Prostate gland (tissue), 2 donors: Measurements from ENCODE around the gene PWWP2B. TPM values are rescaled to one million over a fixed set of nuclear protein-coding genes. Genes with fewer than 3 reads are reported as not detected.

Source experiments
- DNase-seq: peaks from one replicate; pipeline ENCODE4 v3.0.0-alpha.2; 2019; ENCODE audit warnings: low spot score
- H3K27ac ChIP-seq, 2 donors: fragments of 200-600 bp; sonication (generic); 2 replicates each; pipeline ENCODE4 v1.5.1; 2017 to 2019
- H3K27me3 ChIP-seq: fragments of 200-600 bp; sonication (generic); replicated peaks from 2 replicates; pipeline ENCODE4 v1.5.1; 2019; ENCODE audit not compliant: insufficient read depth
- H3K36me3 ChIP-seq, 2 donors: fragments of 200-600 bp; sonication (generic); 1 replicate in 1 of 2; 2 replicates in 1 of 2; pipeline versions ENCODE4 v1.5.1 to v1.8.1; 2017 to 2019
- H3K4me1 ChIP-seq: fragments of 200-600 bp; sonication (generic); replicated peaks from 2 replicates; pipeline ENCODE4 v1.5.1; 2019
- H3K4me3 ChIP-seq, 2 donors: fragments of 200-600 bp; sonication (generic); 2 replicates each; pipeline ENCODE4 v1.5.1; 2017 to 2019
- H3K9me3 ChIP-seq: fragments of 200-600 bp; sonication (generic); 2 replicates; pipeline ENCODE4 v1.5.1; 2017
- POLR2A ChIP-seq: fragments of 450-650 bp; IDR thresholded peaks from one replicate; pipeline ENCODE4 v1.6.1; 2016; ENCODE audit warnings: antibody characterized with exemption, mild to moderate bottlenecking
- POLR2AphosphoS5 ChIP-seq: sonication (generic); formaldehyde crosslinking; IDR thresholded peaks from one replicate; pipeline ENCODE4 v1.6.1; 2017; ENCODE audit warnings: antibody characterized with exemption
- WGBS: methylation state at CpG from one replicate; pipeline ENCODE4 v1.1.5; 2018; 5-methylcytosine and 5-hydroxymethylcytosine counted together
- intact Hi-C: fragments of 100-400 bp; cut with DNase I; formaldehyde crosslinking; loops from one replicate; pipeline ENCODE4 v1.14.2; 2022
- total RNA-seq, 2 donors: library from RNA; depleted of rRNA; stranded (reverse); fragments of >200 nt; gene quantifications; one replicate each; pipeline ENCODE4 v1.1.0, GENCODE V29; 2016
- TF ChIP-seq, protein P1 (sequence below), 4 experiments: fragments of 200-600 bp in 2 of 4; fragments of 450-650 bp in 2 of 4; sonication (generic) in 2 of 4; IDR thresholded peaks; 1 replicate in 3 of 4; 2 replicates in 1 of 4; pipeline ENCODE4 v1.5.1; 2016 to 2019; ENCODE audit warnings: antibody characterized with exemption in 4 of 4, mild to moderate bottlenecking in 2 of 4, moderate library complexity in 2 of 4

PWWP2B gene
- total RNA-seq, 2 donors from 2014 or later, result 27.5 to 36.6 TPM

DNA sequence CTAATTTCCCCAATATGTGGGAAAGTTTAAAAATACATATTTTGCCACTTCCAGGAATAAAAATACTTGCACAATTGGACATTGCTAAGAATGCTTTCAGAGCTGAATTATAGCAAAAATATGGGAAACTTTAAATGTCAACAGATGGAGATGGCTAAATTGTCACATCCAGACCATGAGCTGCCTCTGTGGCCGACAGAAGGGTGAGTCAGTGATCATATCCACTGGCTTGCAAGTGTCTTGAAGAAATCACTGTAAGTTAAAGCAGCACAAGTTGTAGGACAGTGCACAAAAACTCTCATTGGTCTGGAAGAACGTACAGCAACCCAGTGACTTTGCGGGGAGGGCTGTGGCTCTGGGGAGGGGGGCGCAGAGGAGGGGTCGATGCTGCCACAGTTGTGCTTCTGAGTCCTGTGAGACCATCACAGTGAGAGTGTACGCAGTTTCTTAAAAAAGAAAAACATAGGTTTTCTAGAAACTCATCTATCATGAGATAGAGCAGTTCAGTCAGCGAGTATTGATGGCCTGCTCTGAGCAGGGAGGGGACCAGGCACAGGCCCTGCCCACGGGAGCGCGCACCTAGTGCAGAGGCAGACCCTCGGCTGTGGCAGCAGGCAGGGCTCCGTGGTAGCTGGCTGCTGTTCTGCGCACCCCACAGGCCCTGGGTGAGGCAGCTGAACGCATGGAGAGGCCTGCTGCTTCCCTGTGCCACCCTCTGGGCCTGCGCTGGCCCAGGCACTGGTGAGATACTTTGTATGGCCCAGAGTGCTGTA is 39.5 kb upstream of the PWWP2B start:
- Histone ChIP-seq H3K27me3 (no peaks in the 10 kb centered on the region), H3K36me3 (no peaks in the 10 kb centered on the region), H3K4me1 (no peaks in the 10 kb centered on the region), H3K9me3 (no peaks in the 10 kb centered on the region), H3K4me3 (no peak overlapping the region), H3K27ac (no peak overlapping the region)
- TF ChIP-seq POLR2AphosphoS5 (no peak), POLR2A (no peak)
- TF ChIP-seq, protein P1, sequence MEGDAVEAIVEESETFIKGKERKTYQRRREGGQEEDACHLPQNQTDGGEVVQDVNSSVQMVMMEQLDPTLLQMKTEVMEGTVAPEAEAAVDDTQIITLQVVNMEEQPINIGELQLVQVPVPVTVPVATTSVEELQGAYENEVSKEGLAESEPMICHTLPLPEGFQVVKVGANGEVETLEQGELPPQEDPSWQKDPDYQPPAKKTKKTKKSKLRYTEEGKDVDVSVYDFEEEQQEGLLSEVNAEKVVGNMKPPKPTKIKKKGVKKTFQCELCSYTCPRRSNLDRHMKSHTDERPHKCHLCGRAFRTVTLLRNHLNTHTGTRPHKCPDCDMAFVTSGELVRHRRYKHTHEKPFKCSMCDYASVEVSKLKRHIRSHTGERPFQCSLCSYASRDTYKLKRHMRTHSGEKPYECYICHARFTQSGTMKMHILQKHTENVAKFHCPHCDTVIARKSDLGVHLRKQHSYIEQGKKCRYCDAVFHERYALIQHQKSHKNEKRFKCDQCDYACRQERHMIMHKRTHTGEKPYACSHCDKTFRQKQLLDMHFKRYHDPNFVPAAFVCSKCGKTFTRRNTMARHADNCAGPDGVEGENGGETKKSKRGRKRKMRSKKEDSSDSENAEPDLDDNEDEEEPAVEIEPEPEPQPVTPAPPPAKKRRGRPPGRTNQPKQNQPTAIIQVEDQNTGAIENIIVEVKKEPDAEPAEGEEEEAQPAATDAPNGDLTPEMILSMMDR (IDR thresholded peaks at IDR 0.05), result no peak
- WGBS, result 96% methylated on average over 15 of the region's 15 CpGs
- intact Hi-C loops, result no loop called here
- no peak for DNase-seq

DNA sequence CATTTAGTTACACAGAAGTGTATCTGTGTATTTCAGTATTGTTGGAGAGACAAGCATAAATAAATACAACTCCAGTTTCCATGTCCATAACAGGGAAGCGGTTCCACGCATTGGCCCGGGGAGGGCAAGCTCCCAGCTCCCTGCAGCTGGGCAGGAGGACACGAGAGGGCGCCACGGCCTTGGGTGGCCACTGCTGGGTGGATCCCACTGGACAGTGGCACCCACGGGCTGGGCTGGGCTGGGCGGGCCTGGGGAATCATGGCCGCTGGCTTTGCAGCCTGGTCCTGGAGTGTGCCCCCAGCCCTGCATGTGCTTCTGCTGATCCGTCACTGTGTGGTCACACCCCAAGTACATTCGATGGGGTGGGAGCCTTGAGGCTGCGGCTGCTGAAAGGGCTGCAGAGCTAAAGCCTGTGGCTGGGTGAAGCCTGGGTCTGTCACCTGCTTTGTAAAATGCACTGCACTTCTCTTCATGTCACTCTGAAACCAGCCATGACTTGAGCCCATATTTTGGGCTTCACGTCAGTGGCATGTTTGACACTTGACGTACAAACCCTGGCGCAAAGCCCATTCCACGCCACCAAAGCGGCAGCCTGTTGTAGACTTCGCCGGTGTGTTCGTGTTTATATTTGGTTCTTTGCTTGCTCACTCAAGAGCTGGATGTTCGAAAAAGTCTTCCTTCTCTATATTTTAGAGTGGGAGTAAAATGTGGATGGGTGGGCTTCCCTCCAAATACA is 37.5 kb upstream of the PWWP2B start:
- WGBS, result 68% methylated on average over 19 of the region's 21 CpGs
- Histone ChIP-seq H3K36me3 (no peaks in the 10 kb centered on the region), H3K4me3 (no peak overlapping the region), H3K27me3 (no peaks in the 10 kb centered on the region), H3K27ac (no peak overlapping the region), H3K4me1 (no peaks in the 10 kb centered on the region), H3K9me3 (no peaks in the 10 kb centered on the region)
- DNase-seq, result no peak
- TF ChIP-seq POLR2AphosphoS5 (no peak), POLR2A (no peak)
- TF ChIP-seq, protein P1 (IDR thresholded peaks at IDR 0.05), result no peak
- intact Hi-C loops, result no loop called here

DNA sequence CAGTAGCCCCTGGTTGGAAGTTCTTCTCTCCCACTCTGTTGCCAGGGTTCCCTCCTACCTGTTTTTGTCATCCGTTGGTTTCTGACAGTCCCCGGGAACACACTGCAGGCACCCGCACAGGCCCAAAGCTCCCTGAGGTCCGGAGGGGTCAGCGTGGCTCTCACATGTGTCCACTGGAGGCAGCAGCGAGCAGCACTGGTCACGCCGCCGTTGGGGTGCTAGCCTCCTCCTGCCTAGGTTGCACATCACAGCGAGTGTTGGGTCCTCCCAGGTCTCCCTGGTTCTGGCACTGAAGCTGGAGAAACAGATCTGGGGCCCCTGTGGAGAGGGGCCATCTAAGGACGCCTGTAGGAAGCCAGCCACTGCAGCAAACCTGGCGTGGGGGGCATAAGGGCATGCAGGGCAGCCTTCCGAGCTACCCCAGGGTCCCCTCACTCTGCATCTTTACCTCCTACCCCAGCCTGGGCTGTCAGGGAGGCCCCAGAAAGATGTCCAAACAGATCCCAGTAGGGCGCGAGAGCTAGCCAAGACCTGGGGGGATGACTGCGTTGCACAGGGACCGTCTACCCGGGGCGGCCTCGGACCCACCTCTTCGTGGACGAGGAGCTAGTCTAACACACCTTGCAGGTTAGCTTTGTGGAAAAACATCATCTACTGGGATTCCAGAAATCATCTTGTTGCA is 36.1 kb upstream of the PWWP2B start:
- Histone ChIP-seq H3K4me3 (no peak overlapping the region), H3K27me3 (no peaks in the 10 kb centered on the region), H3K9me3 (no peaks in the 10 kb centered on the region), H3K36me3 (no peaks in the 10 kb centered on the region), H3K4me1 (no peaks in the 10 kb centered on the region), H3K27ac (no peak overlapping the region)
- 73% methylated on average over 22 of the region's 22 CpGs for WGBS
- no peak for DNase-seq
- intact Hi-C loops, result no loop called here
- TF ChIP-seq POLR2AphosphoS5, result no peak
- TF ChIP-seq, protein P1 (IDR thresholded peaks at IDR 0.05), result peak in 3 of 4 experiments; percentile 12 to 40 (median 15)

DNA sequence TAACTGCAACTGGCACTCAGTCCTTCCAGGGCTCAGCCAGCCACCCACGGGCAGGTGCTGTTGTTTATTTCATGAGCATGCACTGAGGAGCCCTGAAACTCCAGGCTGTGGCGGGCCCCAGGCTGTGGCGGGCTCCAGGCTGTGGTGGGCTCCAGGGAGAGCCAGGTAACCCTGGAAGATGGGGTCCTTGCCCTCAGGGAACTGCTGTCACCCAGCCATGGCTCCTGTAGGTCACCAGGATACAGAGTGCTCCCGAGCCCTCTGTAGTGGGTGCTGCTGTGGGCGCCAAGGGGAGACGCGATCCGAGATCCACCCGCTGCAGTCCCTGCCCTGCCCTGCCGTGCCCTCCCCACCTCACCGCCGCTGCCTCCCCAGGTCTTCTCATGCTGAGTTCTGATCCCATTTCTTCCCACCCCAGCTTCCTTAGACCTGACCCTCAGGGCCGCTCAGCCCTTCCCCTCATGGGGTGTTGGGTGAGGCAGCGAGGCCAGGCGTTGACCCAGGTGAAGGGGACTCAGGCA is 35.4 kb upstream of the PWWP2B start:
- H3K4me1 ChIP-seq, result no peaks in the 10 kb centered on the region
- intact Hi-C loops, result no loop called here
- no peaks in the 10 kb centered on the region for H3K36me3 ChIP-seq
- no peak overlapping the region for H3K27ac ChIP-seq
- TF ChIP-seq POLR2AphosphoS5 (no peak), POLR2A (no peak)
- TF ChIP-seq, protein P1 (IDR thresholded peaks at IDR 0.05), result no peak
- H3K9me3 ChIP-seq, result no peaks in the 10 kb centered on the region
- DNase-seq, result no peak
- H3K4me3 ChIP-seq, result no peak overlapping the region
- 95% methylated on average over 15 of the region's 15 CpGs for WGBS
- H3K27me3 ChIP-seq, result no peaks in the 10 kb centered on the region
